Esophagus muscularis mucosa (tissue), 4 donors: ENCODE results near the gene AGAP1.

ENCODE experiments used
- CTCF ChIP-seq, 3 experiments: fragments of 200-600 bp in 2 of 3; fragments of 450-650 bp in 1 of 3; sonication (generic) in 2 of 3; IDR thresholded peaks; one replicate each; pipeline ENCODE4 v1.5.1; 2017 to 2019; ENCODE audit warnings: antibody characterized with exemption in 3 of 3, mild to moderate bottlenecking in 2 of 3, moderate library complexity in 1 of 3
- EP300 ChIP-seq: sonication (generic); formaldehyde crosslinking; IDR thresholded peaks from one replicate; pipeline ENCODE4 v1.6.1; 2017; ENCODE audit warnings: antibody characterized with exemption
- POLR2A ChIP-seq: fragments of 450-650 bp; IDR thresholded peaks from one replicate; pipeline ENCODE4 v1.6.1; 2017; ENCODE audit warnings: antibody characterized with exemption, moderate library complexity, mild to moderate bottlenecking, low read depth
- POLR2AphosphoS5 ChIP-seq, 2 donors: sonication (generic); formaldehyde crosslinking; IDR thresholded peaks; one replicate each; pipeline ENCODE4 v1.6.1; 2017; ENCODE audit warnings: antibody characterized with exemption in 2 of 2

GRCh38 chr2:235940330-235940729 is 446.5 kb downstream of the AGAP1 start:
- TF ChIP-seq CTCF (IDR thresholded peaks at IDR 0.05) = no peak
- TF ChIP-seq EP300 = no peak
- no peak for TF ChIP-seq POLR2A
- TF ChIP-seq POLR2AphosphoS5 (IDR thresholded peaks at IDR 0.05) = no peak
